Activated CD8-positive, alpha-beta memory T cell treated with anti-CD3 and anti-CD28 coated beads, Interleukin-2, amount 50 U/mL, for 1 hour (primary cell): ENCODE results near the gene GRHL3.
"Not testable (repeated sequence)": the region's sequence is repeated elsewhere in the genome, so short reads cannot be mapped to it uniquely, and the experiment has no call there.

Experiments
- DNase-seq: peaks from one replicate; pipeline ENCODE4 v3.0.0-alpha.2; 2020; ENCODE audit errors: extremely low read depth

GRHL3 gene

DNA sequence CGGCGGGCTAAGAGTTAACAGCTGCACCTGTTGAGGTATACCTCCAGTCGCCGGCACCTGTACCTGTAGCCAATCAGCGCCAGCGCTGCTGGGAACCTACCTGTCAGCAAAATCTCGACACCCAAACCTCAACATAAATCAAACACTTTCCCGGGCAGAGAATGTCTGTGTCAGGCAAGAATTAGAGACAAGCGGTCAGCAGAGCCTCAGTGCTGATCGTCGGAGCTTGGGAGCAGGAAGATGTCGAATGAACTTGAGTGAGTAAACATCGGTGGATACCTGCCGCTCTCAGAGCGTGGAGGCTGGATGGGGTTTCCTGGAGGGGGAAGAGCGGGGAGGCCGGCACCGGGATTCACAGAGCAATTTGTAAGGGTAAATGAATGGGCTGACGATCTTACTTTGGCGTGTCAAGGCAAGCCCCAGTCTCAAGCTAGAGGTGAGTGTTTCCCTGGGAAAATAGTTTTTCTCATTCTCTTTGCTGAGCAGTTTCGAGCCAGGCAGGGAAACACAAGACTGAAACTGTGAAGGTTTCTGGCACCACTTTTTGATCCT is at the start of gene GRHL3:
GRHL3 (plus strand) TSS at position 46 of the 552 bp plus-strand sequence; CDS start at position 241, 195 bp downstream.
- no peak for DNase-seq

DNA sequence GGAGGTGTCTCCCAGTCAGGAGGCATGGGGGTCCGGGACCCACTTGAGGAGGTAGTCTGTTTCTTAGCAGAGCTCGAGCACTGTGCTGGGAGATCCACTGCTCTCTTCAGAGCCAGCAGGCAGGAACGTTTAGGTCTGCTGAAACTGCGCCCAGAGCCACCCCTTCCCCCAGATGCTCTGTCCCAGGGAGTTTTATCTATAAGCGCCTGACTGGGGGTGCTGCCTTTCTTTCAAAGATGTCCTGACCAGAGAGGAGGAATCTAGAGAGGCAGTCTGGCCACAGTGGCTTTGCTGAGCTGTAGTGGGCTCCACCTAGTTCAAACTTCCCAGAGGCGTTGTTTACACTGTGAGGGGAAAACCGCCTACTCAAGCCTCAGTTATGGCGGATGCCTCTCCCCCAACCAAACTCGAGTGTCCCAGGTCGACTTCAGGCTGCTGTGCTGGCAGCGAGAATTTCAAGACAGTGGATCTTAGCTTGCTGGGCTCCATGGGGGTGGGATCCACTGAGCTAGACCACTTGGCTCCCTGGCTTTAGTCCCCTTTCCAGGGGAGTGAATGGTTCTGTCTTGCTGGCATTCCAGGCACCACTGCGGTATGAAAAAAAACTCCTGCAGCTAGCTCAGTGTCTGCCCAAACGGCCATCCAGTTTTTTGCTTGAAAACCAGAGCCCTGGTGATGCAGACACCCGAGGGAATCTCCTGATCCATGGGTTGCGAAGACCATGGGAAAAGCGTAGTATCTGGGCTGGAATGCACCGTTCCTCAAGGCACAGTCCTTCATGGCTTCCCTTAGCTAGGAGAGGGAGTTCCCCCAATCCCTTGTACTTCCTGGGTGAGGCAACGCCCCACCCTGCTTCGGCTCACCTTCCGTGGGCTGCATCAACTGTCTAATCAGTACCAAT is 44.7 kb upstream of the GRHL3 start:
- not testable (repeated sequence) for DNase-seq

GRCh38 chr1:24275104-24275410 is 44.1 kb upstream of the GRHL3 start:
- DNase-seq: no peak

GRCh38 chr1:24275510-24275909 is 43.6 kb upstream of the GRHL3 start:
- no peak for DNase-seq

DNA sequence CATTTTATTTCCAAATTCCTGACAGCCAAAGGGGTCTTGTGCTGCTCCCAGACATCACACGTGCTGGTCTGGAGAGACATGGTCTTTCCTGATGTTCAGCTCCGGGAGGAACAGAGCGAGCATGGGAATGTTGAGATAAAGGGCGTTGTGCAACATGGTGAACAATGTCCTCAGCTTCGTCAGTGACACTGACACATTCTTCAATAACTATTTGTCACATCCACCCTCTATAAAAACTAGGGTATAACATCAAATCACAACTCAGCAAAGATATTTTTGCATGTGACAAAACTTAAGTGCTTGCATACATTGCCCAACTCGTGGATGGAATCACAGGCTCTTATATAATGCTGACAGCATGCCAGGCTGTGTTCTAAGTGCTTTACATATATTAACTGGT is 42.4 kb upstream of the GRHL3 start:
- no peak for DNase-seq

DNA sequence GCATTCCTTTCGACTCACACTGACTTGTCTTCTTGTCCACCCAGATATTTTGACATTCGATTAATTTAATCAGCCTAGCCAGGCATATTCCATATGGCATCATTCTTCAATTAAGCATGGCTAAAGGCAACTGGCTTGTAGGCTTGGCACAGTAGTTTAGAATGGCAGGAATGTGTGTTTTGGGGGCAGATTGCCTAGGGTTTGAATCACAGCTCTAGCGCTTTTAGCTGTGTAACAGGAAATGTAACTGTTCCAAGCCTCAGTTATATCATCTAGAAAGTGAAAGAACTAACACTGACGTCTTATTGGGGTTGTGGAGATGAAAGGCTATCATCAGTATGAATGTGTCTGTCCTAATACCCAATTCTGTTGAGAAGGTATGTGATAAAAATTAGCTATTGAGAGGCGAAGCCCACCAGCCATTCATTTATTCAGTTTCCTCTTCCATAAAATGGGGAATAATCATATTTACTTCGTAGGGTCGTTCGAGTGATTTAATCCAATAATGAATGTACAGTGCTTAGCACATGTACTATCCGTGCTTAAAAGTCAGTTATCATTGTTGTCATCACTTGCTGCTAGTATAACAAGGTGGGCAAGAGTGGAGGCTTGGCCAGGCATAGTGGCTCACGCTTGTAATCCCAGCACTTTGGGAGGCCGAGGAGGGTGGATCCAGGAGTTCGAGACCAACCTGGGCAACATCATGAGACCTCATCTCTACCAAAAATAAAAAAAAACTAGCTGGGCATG is 41.6 kb upstream of the GRHL3 start:
- no peak for DNase-seq

- DNase-seq: no peak
These were observed 40.4 kb upstream of the GRHL3 start for GRCh38 chr1:24278726-24279125.

- DNase-seq: no peak
These were observed 39.4 kb upstream of the GRHL3 start for GRCh38 chr1:24279590-24280232.

DNA sequence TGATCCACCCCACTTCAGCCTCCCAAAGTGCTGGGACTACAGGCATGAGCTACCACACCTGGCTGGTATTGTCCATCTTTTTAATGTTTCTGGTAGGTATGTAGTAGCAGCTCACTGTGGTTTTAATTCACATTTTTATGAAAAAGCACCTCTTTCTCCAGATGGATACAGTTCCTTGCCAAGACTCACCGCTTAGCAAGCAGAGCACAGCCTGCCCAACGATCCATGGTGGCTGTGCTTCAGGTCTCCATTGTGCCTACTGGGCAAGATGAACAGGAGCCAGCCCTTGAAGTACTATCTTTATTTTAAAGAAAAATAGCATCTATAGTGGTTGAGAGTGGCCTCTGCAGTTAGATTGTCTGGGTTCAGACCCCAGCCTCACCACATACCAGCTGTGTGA is 37.6 kb upstream of the GRHL3 start:
- DNase-seq: no peak

DNA sequence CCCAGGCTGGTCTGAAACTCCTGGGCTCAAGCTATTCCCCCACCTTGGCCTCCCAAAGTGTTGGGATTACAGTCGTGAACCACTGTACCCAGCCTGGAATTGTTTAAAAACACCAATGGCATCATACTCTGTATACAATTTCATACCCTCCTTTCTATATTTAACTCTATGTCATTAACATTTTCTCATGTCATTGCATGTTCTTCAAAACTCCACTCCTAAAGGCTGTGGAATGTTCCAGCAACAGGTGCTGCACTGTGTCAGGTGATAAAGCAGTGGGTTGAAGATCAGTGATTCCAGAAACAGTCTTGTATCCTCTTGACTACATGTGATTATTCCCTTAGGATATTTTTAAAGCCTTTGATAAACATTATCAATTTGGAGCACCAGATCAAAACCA is 36.7 kb upstream of the GRHL3 start:
- DNase-seq: no peak

- no peak for DNase-seq
These were observed 35.6 kb upstream of the GRHL3 start for GRCh38 chr1:24283326-24284155.

GRCh38 chr1:24284156-24284471 is 35.0 kb upstream of the GRHL3 start:
- no peak for DNase-seq

DNA sequence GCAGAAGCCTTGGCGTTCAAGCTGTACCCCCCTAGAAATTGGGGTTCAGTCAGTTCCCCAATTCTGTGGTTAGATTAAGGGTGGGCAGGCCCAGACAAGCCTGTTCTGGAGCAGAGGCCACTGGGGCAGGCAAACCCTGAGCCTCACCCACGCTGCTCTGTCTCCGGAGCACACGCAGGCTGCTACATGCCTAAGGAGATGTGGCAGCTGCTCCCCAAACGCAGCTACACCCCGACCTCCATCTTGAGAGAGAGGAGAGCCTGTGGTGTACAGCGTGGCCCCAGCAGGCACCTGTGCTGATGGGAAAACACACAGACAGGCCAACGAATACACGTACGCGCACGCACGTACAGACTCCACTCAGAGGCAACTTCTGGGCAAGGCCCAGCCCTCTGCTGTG is 33.9 kb upstream of the GRHL3 start:
- DNase-seq: no peak

DNA sequence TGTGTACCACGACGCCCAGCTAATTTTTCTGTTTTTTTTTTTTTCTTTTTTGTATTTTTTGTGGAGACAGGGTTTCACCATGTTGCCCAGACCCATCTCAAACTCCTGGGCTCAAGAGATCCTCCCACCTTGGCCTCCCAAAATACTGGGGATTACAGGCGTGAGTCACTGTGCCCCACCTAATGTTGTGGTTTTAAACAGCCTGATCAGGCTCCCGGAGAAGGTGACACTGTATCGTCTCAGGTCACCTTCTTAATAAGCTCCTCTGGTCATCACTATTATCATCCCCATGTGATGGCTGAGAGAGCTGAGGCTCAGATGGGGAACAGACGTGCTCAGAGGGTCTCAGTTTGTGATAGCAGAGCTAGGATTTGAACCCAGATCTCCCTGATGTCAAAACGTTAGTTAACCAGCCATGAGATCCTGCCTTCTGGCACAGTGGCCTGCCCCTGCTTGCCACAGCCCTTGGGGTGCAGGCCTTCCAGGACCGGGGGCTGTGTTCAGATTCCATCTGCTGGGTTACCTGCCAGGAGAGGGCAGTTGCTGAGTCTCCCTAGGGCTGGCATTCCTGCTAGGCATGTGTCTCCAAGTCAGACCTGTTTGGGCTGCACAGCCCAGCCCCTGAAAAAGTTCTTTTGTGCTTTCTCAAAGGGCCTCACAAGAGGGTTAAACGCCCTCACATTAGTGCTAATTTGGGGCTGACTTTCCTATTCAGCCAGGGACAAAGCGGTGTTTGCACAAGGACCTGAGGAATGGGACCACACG is 32.7 kb upstream of the GRHL3 start:
- no peak for DNase-seq

DNA sequence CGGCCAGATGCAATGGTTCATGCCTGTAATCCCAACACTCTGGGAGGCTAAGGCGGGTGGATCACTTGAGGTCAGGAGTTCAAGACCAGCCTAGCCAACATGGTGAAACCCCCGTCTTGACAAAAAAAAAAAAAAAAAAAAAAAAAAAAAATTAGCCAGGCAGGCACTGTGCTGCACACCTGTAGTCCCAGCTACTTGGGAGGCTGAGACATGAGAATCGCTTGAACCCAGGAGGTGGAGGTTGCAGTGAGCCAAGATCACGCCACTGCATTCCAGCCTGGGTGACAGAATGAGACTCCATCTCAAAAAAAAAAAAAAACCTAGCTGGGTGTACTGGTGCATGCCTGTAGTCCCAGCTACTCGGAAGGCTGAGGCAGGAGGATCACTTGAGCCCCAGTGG is 31.4 kb upstream of the GRHL3 start:
- not testable (repeated sequence) for DNase-seq

DNA sequence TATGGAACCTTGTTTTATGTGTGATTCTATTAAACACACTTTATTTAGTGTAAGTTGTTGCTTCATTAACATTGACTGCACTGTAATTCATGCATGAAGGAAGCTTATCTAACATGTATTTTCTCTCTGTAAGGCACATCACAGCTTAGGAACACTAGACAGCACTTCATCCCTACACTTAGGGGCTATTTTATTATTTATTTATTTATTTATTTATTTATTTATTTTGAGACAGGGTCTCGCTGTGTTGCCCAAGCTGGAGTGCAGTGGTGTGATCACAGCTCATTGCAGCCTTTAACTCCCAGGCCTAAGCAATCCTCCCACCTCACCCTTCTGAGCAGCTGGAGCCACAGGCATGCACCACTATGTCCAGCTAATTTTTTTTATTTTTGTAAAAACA is 30.7 kb upstream of the GRHL3 start:
- no peak for DNase-seq

DNA sequence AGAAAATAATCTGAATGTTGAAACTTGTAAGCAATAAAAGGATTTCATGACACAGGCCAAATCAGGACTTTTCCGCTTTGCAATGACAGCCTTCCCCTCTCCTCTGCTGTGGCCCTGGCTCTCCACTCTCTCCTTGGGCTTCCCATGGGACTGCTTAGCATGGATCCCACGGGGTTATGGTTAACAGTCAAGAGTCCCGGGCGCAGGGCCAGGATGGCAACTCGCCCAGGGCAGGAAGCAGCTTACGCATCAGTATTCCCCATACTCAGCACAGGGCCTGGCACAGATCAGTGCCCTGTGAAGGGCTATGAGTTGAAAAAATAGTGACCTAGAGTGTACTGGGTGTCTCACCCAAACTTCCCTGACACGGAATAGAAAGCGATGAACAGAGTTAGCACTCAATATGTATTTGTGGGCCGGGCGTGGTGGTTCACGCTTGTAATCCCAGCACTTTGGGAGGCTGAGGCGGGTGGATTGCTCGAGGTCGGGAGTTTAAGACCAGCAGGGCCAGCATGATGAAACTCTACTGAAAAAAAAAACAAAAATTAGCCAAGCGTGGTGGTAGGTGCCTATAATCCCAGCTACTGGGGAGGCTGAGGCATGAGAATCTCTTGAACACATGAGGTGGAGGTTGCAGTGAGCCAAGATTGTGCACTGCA is 29.1 kb upstream of the GRHL3 start:
- DNase-seq: no peak

- DNase-seq: no peak
These were observed 28.1 kb upstream of the GRHL3 start for GRCh38 chr1:24290933-24291487.

DNA sequence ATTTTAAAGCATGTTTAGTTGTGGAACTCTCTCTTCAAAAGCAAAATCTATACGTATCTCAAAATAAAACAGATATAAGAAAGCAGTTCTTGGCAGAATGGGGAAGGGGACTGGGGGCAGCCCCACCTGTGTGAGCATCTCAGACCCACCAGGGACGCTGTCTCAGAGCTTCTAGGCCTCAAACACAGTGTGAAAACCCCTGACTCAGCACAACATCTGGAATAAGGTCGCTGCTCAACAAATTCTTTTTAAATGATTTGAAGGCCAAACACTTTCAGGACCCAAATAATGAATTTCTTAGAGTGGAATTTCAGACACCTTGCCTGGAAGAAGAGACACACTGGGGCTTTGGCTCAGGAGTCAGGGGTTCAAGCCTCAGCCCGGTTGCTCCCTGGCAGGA is 27.1 kb upstream of the GRHL3 start:
- no peak for DNase-seq

DNA sequence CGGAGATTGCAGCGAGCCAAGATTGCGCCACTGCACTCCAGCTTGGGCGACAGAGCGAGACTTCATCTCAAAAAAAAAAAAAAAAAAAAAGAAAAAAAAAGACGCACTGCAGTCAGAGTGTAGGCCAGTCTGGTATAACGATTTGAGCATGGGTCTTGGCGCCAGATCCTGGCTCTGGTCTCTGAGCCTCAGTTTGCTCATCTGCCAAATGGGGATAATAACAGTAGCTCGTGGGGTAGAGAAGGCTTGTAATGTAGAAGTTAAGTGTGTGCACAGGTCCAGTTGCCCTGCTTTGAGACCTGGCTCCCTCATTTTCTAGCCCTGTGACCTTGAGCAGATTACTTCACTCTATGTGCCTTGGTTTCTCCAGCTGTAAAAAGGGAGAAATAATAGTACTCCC is 26.3 kb upstream of the GRHL3 start:
- DNase-seq: no peak
